Ascending aorta (tissue), 2 donors: ENCODE results near the gene NR3C1. TPM values are rescaled to one million over a fixed set of nuclear protein-coding genes. Genes with fewer than 3 reads are reported as not detected.

Experiments
- DNase-seq, 2 donors: peaks; one replicate each; pipeline ENCODE4 v3.0.0-alpha.2; 2019; ENCODE audit warnings: low spot score in 2 of 2
- H3K27ac ChIP-seq, 2 donors: fragments of 200-600 bp; sonication (generic); one replicate each; pipeline ENCODE4 v1.5.1; 2016 to 2017; ENCODE audit warnings: mild to moderate bottlenecking in 1 of 2
- H3K27me3 ChIP-seq: fragments of 200-600 bp; sonication (generic); one replicate; pipeline ENCODE4 v1.5.1; 2017
- H3K36me3 ChIP-seq, 2 donors: fragments of 200-600 bp; sonication (generic); one replicate each; pipeline ENCODE4 v1.5.1; 2016
- H3K4me1 ChIP-seq, 2 donors: fragments of 200-600 bp; sonication (generic); one replicate each; pipeline ENCODE4 v1.5.1; 2016 to 2017; ENCODE audit warnings: mild to moderate bottlenecking in 1 of 2
- H3K4me3 ChIP-seq, 2 donors: fragments of 200-600 bp; sonication (generic); one replicate each; pipeline ENCODE4 v1.5.1; 2016 to 2017; ENCODE audit warnings: mild to moderate bottlenecking in 1 of 2
- H3K9me3 ChIP-seq, 2 donors: fragments of 200-600 bp; sonication (generic); one replicate each; pipeline ENCODE4 v1.5.1; 2016
- CTCF ChIP-seq, 3 experiments: fragments of 200-600 bp in 2 of 3; fragments of 450-650 bp in 1 of 3; sonication (generic) in 2 of 3; IDR thresholded peaks; one replicate each; pipeline ENCODE4 v1.5.1; 2016 to 2019; ENCODE audit warnings: antibody characterized with exemption in 3 of 3, mild to moderate bottlenecking in 1 of 3, moderate library complexity in 1 of 3
- intact Hi-C: fragments of 100-400 bp; cut with DNase I; formaldehyde crosslinking; loops from one replicate; pipeline ENCODE4 v1.15.1; 2023
- total RNA-seq: library from RNA; depleted of rRNA; stranded (reverse); fragments of >200 nt; gene quantifications from one replicate; pipeline ENCODE4 v1.1.0, GENCODE V29; 2016

Gene NR3C1
- total RNA-seq, 1 donor from 2014 or later, result 18.4 TPM

- no peak overlapping the region for H3K27ac ChIP-seq
- intact Hi-C loops, result no loop called here
- no peaks in the 10 kb centered on the region for H3K9me3 ChIP-seq
- no peaks in the 10 kb centered on the region for H3K36me3 ChIP-seq
- H3K4me3 ChIP-seq, result no peak overlapping the region
- no peaks in the 10 kb centered on the region for H3K27me3 ChIP-seq
- no peak for TF ChIP-seq CTCF (IDR thresholded peaks at IDR 0.05)
- no peak for DNase-seq
- no peaks in the 10 kb centered on the region for H3K4me1 ChIP-seq
Observed at GRCh38 chr5:143412661-143413342, 9.3 kb upstream of the NR3C1 start.

GRCh38 chr5:143409926-143410325 lies 6.4 kb upstream of the NR3C1 start:
- Histone ChIP-seq H3K27me3 (no peaks in the 10 kb centered on the region), H3K9me3 (no peaks in the 10 kb centered on the region), H3K4me1 (no peaks in the 10 kb centered on the region), H3K4me3 (no peak overlapping the region), H3K36me3 (no peaks in the 10 kb centered on the region), H3K27ac (no peak overlapping the region)
- intact Hi-C loops, result no loop called here
- TF ChIP-seq CTCF (IDR thresholded peaks at IDR 0.05), result no peak
- DNase-seq, result no peak

- Histone ChIP-seq H3K27me3 (no peaks in the 10 kb centered on the region), H3K4me3 (no peak overlapping the region), H3K36me3 (no peaks in the 10 kb centered on the region), H3K4me1 (peaks cover 0 to under 1% of the 10 kb centered on the region in 2 donors), H3K27ac (no peak overlapping the region), H3K9me3 (no peaks in the 10 kb centered on the region)
- intact Hi-C loops, result no loop called here
- TF ChIP-seq CTCF (IDR thresholded peaks at IDR 0.05), result no peak
- no peak for DNase-seq
Observed at GRCh38 chr5:143406408-143406807, 2.9 kb upstream of the NR3C1 start.

GRCh38 chr5:143405849-143406098 lies 2.3 kb upstream of the NR3C1 start:
- no peak for TF ChIP-seq CTCF (IDR thresholded peaks at IDR 0.05)
- Histone ChIP-seq H3K4me1 (peaks cover 0 to 2% of the 10 kb centered on the region in 2 donors), H3K27ac (peak overlapping the region; percentile 98 to 99), H3K9me3 (no peaks in the 10 kb centered on the region), H3K4me3 (peak overlapping the region; percentile 70 to 91), H3K27me3 (no peaks in the 10 kb centered on the region), H3K36me3 (no peaks in the 10 kb centered on the region)
- intact Hi-C loops, result loop anchor here (2.0 kb wide), 1 partner anchor 419 kb away; no protein-coding TSS in a partner anchor
- DNase-seq, result no peak

GRCh38 chr5:143405063-143405848 lies 1.8 kb upstream of the NR3C1 start:
- DNase-seq, result peak; percentile 30 to 92
- no peaks in the 10 kb centered on the region for H3K9me3 ChIP-seq
- peak in 1 of 3 experiments; percentile 12 for TF ChIP-seq CTCF (IDR thresholded peaks at IDR 0.05)
- no peaks in the 10 kb centered on the region for H3K36me3 ChIP-seq
- H3K4me3 ChIP-seq, result peak overlapping the region; percentile 70 to 91
- H3K4me1 ChIP-seq, result peaks cover 0 to 2% of the 10 kb centered on the region in 2 donors
- H3K27me3 ChIP-seq, result no peaks in the 10 kb centered on the region
- H3K27ac ChIP-seq, result peak overlapping the region; percentile 98 to 99
- intact Hi-C loops, result loop anchor here (2.0 kb wide), 1 partner anchor 420 kb away; no protein-coding TSS in a partner anchor
